ENCODE data around the gene FAM13C. TPM values are rescaled to one million over a fixed set of nuclear protein-coding genes. Genes with fewer than 3 reads are reported as not detected.

The FAM13C gene
- total and polyA plus RNA-seq, 2 of the 4 experiments (the other 2 are of a cell fraction): 1.6 to 2.9 TPM

DNA sequence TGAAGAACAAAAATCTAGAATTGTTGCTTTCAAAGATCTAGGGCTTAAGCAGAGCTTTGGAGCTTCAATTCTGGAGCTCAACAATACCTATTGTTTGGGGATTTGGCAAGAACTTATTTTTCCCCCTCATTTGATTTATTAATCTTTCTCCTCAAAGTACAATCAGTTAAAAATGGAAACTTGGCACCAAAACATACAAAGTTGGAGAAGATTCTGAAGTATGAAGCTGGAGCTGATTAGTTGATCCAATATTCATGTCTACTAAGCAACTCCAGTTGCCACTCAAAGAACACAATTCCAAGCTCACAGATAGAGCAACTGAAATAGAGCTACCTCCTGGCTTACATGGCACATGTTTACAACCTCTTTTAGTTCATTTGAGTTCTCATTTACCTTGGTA is 3.8 kb downstream of the FAM13C start:
- no peak overlapping the region for H3K4me3 ChIP-seq (ENCODE audit: insufficient read depth, low read depth, low read length)
- H4K5ac ChIP-seq (ENCODE audit: low read depth, low read length): no peak overlapping the region
- H3K27me3 ChIP-seq (ENCODE audit: control insufficient read depth, insufficient read depth, low read length): no peaks in the 10 kb centered on the region
- H2BK120ac ChIP-seq (ENCODE audit: low read depth, low read length): no peak overlapping the region
- H3K4me2 ChIP-seq (ENCODE audit: low read depth, low read length): no peak overlapping the region
- no peak overlapping the region for H3K23ac ChIP-seq (ENCODE audit: low read depth, low read length)
- no peak overlapping the region for H3K4ac ChIP-seq (ENCODE audit: low read depth, low read length)
- DNase-seq (no peak), ATAC-seq (ENCODE audit: low read depth) (no peak)
- H3K36me3 ChIP-seq (ENCODE audit: control insufficient read depth, insufficient read depth, low read length): peaks cover 1% of the 10 kb centered on the region; the same call in 1 of the 2 replicates
- H3K14ac ChIP-seq (replicated peaks; ENCODE audit: low read depth, low read length): no peak overlapping the region
- TF ChIP-seq SMC3 (IDR thresholded peaks at IDR 0.05; ENCODE audit: low read depth, low read length) (no peak), RAD21 (IDR thresholded peaks at IDR 0.05; ENCODE audit: low read length) (no peak), RFX5 (IDR thresholded peaks at IDR 0.05; ENCODE audit: low read depth, low read length) (no peak), NFE2L2 (IDR thresholded peaks at IDR 0.05; ENCODE audit: low read depth, low read length) (no peak), BHLHE40 (IDR thresholded peaks at IDR 0.05; ENCODE audit: low read depth, low read length) (no peak), CHD1 (IDR thresholded peaks at IDR 0.05; ENCODE audit: low read depth, low read length) (no peak), MAZ (IDR thresholded peaks at IDR 0.05; ENCODE audit: borderline replicate concordance, low read depth, low read length) (no peak), RCOR1 (IDR thresholded peaks at IDR 0.05; ENCODE audit: insufficient replicate concordance, low read length) (no peak), MXI1 (IDR thresholded peaks at IDR 0.05; ENCODE audit: borderline replicate concordance, low read depth, low read length) (no peak), POLR2A (IDR thresholded peaks at IDR 0.05; ENCODE audit: low read depth, low read length) (no peak), MAFK (IDR thresholded peaks at IDR 0.05; ENCODE audit: low read depth, low read length) (no peak), CEBPB (IDR thresholded peaks at IDR 0.05; ENCODE audit: low read depth, low read length) (no peak)
- TF ChIP-seq, protein P1, sequence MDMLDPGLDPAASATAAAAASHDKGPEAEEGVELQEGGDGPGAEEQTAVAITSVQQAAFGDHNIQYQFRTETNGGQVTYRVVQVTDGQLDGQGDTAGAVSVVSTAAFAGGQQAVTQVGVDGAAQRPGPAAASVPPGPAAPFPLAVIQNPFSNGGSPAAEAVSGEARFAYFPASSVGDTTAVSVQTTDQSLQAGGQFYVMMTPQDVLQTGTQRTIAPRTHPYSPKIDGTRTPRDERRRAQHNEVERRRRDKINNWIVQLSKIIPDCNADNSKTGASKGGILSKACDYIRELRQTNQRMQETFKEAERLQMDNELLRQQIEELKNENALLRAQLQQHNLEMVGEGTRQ (IDR thresholded peaks at IDR 0.05; ENCODE audit: low read depth, low read length): no peak
- TF ChIP-seq, protein P2, sequence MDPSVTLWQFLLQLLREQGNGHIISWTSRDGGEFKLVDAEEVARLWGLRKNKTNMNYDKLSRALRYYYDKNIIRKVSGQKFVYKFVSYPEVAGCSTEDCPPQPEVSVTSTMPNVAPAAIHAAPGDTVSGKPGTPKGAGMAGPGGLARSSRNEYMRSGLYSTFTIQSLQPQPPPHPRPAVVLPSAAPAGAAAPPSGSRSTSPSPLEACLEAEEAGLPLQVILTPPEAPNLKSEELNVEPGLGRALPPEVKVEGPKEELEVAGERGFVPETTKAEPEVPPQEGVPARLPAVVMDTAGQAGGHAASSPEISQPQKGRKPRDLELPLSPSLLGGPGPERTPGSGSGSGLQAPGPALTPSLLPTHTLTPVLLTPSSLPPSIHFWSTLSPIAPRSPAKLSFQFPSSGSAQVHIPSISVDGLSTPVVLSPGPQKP (IDR thresholded peaks at IDR 0.05; ENCODE audit: borderline replicate concordance, low read depth, low read length): no peak
- TF ChIP-seq, protein P3, sequence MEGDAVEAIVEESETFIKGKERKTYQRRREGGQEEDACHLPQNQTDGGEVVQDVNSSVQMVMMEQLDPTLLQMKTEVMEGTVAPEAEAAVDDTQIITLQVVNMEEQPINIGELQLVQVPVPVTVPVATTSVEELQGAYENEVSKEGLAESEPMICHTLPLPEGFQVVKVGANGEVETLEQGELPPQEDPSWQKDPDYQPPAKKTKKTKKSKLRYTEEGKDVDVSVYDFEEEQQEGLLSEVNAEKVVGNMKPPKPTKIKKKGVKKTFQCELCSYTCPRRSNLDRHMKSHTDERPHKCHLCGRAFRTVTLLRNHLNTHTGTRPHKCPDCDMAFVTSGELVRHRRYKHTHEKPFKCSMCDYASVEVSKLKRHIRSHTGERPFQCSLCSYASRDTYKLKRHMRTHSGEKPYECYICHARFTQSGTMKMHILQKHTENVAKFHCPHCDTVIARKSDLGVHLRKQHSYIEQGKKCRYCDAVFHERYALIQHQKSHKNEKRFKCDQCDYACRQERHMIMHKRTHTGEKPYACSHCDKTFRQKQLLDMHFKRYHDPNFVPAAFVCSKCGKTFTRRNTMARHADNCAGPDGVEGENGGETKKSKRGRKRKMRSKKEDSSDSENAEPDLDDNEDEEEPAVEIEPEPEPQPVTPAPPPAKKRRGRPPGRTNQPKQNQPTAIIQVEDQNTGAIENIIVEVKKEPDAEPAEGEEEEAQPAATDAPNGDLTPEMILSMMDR (conservative IDR thresholded peaks at IDR 0.05; ENCODE audit: low read depth, low read length): no peak
- dilution Hi-C loops (cut with HindIII; ENCODE audit: low sequenced_read_pairs, unreplicated experiment): no loop called here
- intact Hi-C loops (cut with micrococcal nuclease): no loop called here
- in situ Hi-C loops (cut with MboI; ENCODE audit: low sequenced_read_pairs): no loop called here
- no peak overlapping the region for H4K91ac ChIP-seq (ENCODE audit: insufficient read depth, low read depth, low read length)
- no peak overlapping the region for H2AK9ac ChIP-seq (replicated peaks; ENCODE audit: low read depth, low read length, poor library complexity)
- no peak overlapping the region for H2BK5ac ChIP-seq (ENCODE audit: low read depth, low read length, poor library complexity, severe bottlenecking)
- no peak overlapping the region for H3K56ac ChIP-seq (ENCODE audit: extremely low read depth, insufficient read depth, low read length)
- no peaks in the 10 kb centered on the region for H4K20me1 ChIP-seq (ENCODE audit: insufficient read depth, low read length)
- H3K4me1 ChIP-seq (ENCODE audit: control insufficient read depth, insufficient read depth, low read length): peaks cover 8% of the 10 kb centered on the region
- no TSS peak for BruUV-seq (replicated peaks)
- no peaks in the 10 kb centered on the region for H3K9me1 ChIP-seq (ENCODE audit: insufficient read depth, low read length)
- H3K9ac ChIP-seq (ENCODE audit: low read depth, low read length): no peak overlapping the region
- no peak overlapping the region for H2BK15ac ChIP-seq (ENCODE audit: low read depth, low read length)
- POLR2A ChIA-PET (ENCODE audit: unreplicated experiment): no interaction called here
- no peak overlapping the region for H2AFZ ChIP-seq (replicated peaks; ENCODE audit: low read length, poor library complexity)
- H2BK20ac ChIP-seq (ENCODE audit: low read depth, low read length): no peak overlapping the region
- H3K9me3 ChIP-seq (ENCODE audit: control insufficient read depth, insufficient read depth, low read length): no peaks in the 10 kb centered on the region
- 0 out of 4 replicates have a peak, but pooled peaks cover 0 to 5% of the 10 kb centered on the region in 2 experiments for H3K79me1 ChIP-seq (ENCODE audit: low read depth in 1 of 2, low read length in 2 of 2)
- H4K8ac ChIP-seq (ENCODE audit: low read depth in 2 of 2, low read length in 2 of 2): no peak overlapping the region
- no peak overlapping the region for H3K27ac ChIP-seq (ENCODE audit: insufficient read depth, low read length)
- no peak overlapping the region for H3K18ac ChIP-seq (ENCODE audit: low read depth, low read length)
- CTCF ChIA-PET: no interaction called here
- H2AK5ac ChIP-seq (ENCODE audit: low read depth, low read length): no peak overlapping the region
